Measurements from ENCODE around the gene TPM4.
"Not testable (repeated sequence)": the region's sequence is repeated elsewhere in the genome, so short reads cannot be mapped to it uniquely, and the experiment has no call there.

TPM4 gene

DNA sequence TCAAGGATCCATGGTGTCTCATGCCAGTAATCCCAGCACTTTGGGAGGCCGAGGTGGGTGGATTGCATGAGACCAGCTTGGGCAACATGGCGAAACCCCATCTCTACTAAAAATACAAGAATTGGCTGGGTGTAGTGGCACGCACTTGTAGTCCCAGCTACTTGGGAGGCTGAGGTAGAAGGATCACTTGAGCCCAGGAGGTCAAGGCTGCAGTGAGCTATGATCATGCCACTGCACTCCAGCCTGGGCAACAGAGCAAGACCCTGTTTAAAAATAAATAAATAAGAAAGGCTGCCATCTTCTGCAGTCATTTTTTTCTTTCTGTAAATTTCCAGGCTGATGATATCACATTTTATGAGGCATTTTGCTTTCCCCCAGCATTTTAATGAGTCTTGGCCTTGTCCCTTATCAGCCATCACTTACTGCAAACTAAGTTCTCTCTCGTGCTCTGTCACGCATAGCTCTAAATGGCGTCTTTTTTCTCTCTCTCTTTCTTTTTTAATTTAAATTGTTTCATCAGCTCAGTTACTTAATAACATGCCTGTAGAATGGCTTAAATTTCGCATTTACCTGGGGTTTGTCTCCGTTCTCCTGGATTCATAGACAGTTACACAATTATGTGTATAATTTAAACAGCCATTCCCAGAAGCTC is 23.1 kb downstream of the TPM4 start:
- not testable (repeated sequence) for DNase-seq

DNA sequence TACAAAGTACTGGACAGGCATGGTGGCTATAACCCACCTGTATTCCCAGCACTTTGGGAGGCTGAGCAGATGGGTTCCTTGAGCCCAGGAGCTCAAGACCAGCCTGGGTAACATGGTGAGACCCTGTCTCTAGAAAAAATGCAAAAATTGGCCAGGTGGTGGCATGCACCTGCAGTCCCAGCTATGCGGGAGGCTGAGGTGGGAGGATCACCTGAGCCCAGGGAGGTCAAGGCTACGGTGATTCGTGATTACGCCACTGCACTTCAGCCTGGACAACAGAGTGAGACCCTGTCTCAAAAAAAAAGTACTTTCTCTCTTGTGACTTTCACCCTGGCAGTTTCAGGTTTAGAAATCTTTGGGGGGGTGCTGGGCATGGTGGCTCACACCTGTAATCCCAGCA is 24.2 kb downstream of the TPM4 start:
- no peak for DNase-seq

DNA sequence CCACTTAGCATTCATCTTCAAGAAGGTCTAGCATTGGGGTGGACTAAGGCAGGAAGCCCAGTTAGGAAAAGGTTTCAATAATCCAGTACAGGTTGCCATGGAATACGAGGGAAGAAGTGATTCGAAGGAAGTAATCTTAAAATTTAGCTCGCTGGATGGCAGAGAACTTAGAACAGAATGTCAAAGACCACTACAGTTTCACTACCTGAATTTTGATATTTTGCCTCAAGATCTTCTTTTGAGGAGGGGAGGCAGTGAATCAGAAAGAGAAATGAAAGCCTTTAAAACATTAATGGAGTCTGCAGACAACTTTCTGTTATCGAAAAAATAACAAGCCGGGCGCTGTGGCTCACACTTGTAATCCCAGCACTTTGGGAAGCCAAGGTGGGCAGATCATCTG is 28.4 kb downstream of the TPM4 start:
- no peak for DNase-seq

DNA sequence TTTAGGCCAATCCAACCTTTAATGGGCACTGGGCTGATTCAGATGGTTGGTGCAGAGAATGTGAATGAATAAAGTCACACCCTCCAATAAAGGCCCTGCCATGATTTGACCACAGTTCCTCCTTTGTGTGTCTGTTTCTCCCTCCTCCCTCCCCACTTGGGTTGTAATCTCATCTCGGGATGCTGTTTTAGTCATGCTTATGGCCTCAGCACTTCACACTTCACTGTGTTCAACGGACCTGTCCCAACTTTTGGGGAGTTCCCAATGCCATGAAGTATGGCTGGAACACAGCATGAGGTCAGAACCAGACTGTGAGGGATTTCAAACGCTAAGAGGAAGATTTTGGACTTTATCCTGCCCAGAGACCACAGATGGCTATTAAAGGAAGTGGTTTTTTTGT is 29.8 kb downstream of the TPM4 start:
- no peak for DNase-seq

DNA sequence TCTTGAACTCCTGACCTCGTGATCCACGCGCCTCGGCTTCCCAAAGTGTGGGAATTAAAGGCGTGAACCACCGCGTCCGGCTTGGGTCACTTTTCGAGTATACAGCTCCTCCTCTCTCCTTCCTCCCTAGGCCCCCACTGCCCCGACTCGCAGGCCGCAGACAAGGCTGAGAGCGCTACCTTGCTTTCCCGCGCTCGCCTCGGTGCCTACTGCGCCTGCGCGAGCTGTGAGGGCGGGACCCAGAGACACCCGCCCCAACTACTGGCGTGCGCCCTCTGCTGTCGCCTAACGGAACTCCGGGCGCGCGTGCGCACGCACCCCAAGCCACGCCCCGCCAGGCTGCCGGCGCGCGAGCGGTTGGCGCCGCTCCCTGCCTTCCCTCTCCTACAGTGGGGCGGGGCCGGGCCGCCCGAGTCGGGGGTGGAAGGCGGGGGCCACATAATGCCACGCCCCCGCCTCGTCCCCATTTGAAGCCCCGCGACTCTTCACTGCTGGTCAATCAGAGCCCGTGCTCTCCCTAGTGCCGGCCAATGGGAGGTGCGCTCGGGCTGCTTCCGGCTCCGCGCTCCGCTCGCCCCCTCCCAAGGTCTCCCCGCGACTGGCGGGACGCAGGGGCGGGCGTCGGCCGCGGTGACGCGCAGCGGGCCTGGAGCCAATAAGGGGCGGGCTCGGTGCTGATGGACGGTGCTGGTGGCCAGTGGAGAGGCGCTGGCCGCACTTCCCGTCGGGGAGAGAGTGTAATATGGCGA is 35.0 kb downstream of the TPM4 start, which contains the start of gene RAB8A:
Gene RAB8A, plus strand, starts transcription at position 730 of the 749 bp plus-strand sequence. Its CDS starts 13 bp downstream, at position 743.
- peak; percentile 96 to 100 (median 98) for DNase-seq

DNA sequence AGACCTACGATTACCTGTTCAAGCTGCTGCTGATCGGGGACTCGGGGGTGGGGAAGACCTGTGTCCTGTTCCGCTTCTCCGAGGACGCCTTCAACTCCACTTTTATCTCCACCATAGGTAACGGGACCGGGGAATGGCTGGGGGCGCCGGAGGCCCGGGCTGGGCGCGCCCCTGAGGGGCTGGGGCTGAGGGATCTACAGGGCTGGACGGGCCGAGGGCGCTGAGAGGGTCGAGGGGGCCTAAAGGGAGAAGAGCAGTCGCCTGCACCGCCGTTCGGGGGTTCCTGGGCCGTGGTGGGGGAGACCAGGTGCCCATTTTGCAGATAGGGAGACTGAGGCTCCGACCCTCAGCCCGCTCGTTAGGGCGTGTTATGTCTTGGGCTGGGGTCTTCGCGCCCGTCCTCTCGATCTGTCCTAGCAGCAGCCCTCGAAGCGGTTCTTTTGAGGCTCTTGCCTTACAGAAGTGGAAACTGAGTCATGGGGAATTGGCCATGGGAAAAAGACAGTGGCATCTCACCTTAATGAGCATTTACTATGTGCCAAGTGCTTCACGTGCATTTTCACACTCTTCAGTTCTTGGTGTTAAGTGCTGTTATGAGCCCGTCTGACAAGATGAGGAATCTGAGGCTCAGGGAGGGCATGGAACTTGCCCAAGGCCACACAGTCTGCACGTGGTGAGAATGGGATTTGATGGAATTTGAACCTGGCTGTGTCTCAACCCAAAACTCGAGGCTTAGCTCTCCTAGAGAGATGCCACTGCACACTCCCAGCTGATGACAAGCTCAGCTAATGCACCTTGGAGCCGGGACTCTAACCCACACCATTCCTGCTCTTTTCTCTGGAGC is 35.8 kb downstream of the TPM4 start:
- DNase-seq: no peak

DNA sequence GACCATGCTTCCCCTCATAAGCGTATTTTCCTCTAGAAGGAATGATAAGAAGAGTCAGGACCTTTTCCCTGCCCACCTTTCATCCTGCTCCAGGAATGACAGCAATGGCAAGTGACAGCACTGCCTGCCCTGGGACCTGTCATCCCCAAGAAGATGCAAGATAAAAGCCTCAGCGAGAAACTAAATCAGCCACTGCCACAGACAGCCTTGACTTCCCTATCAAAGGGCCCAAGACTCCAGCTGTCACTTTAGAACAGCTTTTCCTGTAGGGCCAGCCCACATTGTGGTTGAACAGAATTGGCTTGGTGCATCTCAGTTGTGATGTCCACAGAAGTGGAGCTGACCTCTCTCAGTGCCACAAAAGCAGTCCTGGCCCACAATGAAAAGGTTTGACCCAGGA is 36.5 kb downstream of the TPM4 start:
- no peak for DNase-seq

DNA sequence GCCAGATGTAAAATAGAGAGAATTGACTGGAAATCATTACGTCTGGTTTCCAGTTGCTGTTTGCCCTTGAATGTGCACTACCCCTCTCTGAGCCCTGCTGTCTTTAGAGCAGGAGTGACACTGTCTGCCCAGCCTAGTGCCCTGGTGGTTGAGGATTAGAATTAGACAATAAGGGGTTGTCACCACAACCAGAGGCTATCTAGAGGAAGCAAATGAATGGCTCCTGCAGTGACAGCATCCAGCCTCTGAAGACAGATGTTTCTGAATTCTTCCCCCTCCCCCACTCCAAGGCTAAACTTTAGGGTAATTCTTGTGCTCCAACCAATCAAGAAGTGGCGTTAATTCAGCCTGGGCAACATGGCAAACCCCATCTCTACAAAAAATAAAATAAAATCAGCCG is 37.4 kb downstream of the TPM4 start:
- peak in 1 of 5 donors; percentile 29 for DNase-seq

DNA sequence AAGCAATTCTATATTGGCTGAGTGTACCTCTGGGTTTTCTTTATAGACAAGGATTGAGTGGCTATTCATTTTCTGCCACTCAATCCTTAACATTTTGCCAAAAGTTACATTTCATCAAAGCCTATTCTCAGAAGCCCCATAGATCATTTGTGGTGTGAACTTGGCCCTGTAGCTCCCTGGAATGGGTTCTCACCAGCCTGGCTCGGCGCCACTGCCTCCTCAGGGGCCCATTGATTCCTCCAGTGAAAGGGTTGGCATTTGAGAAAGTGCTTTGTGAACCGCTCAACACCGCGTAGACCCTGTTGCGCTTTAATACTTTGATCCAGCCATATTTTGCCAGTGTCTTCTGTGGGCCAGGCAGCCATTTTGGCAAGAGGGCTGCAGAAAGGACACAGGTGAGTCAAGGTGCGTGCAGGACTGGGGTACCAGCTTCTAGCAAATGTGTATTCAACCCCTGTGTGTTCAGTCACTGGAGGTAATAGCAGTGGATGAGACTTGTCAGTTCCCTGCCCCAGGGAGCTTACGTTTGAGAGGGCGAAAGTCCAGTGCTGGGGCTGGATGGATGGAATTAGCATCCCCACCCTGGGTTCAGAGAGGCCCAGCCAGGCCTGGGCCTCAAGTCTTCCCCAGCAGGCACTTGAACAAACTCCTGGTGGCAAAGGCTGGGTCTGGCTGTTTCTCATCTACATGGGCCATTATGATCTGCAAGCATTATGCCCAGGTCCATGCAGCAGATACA is 39.2 kb downstream of the TPM4 start:
- DNase-seq: no peak

DNA sequence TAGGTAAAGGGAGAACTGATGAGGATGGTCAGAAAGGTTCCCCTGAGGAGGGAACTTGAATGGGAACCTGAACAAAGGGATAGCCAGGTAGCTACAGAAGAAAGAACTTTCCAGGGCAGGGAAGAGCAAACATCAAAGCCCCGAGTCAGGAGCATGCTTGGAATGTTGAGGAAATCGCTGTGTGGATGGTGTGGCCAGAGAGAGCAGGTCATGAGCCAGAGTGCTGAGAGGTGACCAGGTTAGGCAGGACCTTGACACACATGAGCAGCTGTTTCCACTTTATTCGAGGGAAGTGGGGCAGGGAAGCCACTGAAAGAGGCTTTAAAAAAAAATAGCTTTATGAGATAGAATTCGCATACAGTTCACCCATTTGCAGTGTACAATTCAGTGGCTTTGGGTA is 39.8 kb downstream of the TPM4 start:
- no peak for DNase-seq

DNA sequence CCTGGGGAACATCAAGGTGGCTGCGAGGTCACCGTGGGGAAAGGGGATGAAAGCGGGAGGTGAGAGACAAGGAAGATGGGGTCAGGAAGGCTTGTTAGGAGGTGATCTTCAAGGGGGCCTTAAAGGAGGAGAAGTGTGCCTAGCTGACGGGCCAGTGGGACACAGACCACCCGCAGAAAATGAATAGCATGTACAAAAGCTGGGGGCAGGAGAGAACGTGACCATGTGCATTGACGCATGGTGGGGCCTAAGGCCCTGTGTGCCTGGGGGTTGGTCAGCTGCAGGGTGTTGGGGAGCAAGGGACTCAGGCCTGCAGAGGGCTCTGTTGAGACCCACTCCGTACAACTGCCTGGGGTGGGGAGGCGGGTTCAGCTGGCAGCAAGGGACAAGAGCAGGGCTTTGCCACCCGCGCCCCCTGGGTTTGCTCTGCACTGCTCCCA is 41.3 kb downstream of the TPM4 start:
- no peak for DNase-seq

DNA sequence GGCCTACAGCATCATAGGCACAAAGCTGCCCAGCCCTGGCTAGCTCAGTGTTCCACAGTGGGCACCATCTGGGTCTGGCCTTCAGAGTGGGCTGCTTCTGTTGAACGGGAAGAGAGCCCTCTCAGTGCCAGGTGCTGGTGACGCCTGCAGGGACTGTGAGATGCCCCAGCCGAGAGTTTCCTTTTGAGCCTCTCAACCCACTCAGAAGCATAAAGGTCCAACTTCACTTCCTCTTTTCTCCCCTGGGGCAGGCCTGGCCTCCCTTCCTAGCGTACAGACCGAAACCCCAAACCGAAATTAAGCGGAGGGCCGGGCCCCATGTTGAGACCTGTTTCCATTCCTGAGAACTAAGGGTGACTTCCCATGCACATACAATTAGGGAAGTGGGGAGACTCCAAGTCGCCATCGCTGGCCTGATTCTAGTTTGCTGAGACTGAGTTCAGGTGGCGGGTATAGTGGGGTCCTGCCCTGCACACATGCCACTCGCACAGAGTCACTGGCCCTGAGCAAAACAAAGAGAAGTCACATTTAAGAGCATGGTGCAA is 42.3 kb downstream of the TPM4 start:
- DNase-seq: peak in 1 of 5 donors; percentile 78

DNA sequence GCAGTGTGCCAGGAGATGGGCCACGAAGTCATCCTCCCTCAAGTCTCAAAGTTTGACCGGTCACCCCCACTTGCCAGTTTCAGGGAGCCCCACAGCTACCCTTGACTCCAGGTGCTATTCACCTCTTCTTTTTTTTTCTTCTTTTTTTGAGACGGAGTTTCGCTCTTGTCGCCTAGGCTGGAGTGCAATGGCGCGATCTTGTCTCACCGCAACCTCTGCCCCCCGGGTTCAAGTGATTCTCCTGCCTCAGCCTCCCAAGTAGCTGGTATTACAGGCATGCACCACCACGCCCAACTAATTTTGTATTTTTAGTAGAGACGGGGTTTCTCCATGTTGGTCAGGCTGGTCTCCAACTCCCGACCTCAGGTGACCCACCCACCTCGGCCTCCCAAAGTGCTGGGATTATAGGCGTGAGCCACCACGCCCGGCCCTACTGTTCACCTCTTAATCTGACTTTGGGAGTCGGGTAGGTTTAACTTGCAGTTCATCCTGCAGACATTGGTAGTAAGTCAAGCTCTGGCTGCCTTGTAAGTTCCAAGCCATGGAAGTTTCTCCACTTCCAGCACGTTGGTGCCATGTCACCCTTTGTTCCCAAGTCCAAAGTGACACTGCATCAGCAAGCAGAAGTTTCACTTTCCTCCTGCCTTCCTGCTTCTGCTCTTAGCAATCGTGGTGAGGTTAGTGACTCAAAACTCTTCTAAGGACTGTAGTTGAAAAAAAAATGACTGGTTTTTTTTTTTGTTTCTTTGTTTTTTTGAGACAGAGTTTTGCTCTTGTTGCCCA is 43.0 kb downstream of the TPM4 start:
- DNase-seq: peak in 1 of 5 donors; percentile 86

DNA sequence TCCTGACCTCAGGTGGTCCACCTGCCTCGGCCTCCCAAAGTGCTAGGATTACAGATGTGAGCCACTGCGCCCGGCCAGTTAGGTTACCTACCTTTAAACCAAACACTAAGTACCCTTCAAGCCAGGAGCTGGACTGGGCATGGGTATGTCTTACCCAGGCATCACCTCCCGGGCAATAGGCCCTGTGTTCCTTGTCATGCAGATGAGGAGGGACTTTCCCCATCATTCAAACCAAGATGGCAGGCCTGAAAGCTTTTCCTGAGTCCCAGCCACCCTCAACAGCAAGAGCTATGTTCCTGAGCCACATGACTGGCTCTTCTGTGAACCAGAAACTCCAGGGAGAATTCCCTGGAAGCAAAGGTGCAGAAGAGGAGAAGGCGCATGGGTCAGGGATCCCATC is 44.8 kb downstream of the TPM4 start:
- DNase-seq: no peak

DNA sequence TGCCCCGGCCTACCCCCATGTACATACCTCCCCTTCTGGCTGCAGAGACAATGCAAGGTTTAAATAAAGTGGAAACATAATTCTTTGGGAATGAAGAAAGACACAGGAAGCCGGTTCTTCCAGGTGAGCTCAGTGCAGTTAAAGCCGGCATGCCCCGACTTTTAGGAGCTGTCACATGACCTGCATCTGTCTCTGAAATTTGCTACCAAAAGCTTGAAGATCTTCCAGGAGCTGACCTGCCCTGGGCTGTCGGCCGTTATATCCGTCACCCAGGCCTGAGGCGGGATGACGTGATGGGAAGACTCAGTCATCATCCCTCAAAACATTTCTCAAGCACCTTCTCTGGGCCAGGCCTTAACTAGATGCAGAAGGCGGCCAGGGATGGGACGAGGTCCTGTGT is 45.7 kb downstream of the TPM4 start:
- no peak for DNase-seq

DNA sequence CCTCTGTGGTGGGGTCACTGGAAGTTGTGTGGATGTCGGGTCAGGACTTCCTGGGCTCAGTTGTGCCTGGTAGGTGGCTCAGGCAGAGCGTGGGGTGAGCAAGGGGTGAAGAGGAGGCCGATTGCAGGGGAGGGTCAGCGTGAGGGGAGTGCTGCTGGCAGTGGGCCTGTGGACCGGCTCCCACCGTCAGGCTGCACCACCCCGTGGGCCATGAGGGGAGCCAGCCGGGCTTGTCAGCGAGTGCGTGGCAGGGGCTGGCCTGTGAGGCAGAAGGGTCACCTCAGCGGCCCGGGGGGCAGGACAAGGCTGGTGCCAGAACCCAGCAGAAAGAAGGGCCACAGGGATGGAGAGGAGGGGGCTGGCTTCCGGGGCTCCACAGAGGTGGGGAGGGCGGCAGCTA is 48.7 kb downstream of the TPM4 start:
- DNase-seq: no peak

DNA sequence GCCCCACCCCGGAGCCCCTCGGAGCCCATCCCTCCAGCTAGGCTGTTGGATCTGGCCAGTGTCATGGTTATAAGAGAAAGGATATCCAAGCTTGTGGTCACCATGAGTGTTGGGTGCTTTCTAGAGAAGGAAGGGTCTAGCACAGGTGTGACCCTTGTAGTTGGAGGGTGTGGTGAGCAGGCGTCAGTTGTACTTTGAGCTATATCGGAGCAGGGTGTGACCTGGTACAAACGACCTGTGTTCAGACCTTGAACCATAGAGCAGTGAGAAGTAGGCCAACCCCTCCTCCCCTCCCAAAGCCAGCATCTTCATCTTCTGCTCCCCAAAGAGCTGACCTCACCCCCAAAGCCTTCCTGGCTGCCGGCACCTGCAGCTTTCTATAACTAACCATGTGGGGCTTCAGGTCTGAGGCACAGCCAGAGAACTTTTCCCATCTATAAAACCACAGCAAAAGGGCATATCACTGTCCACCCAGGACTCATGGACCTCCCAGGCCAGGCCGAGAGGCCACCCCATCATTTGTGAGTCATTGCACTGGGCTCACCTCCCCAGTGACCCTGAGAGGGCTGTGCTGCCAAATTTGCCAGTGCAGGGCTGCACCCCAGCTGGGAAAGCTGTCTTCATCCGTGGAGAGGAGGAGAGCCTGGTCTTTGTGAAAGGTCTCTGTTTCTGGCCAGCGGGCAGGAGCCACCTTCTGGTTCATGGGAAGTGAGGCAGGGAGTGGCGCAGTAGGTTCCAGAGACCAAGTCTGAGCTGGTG is 49.6 kb downstream of the TPM4 start:
- DNase-seq: no peak

DNA sequence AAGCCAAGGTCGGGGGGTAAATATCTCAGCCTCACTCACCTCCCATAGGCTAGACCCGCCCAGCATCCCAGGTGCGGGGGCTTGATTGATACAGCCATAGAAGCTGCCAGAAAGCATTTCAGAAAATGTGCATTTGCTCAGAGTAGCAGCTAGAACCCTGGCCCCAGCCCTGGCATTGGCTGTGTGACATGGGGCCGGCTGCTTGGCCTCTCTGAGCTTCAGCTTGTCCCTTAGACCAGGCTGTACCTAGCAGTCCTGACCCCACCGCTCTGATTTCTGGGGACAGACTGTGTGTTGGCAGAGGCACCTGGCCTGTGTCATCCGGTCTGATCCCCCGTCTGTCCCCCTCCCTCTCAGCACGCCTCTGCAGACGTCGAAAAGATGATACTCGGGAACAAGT is 50.8 kb downstream of the TPM4 start:
- no peak for DNase-seq

DNA sequence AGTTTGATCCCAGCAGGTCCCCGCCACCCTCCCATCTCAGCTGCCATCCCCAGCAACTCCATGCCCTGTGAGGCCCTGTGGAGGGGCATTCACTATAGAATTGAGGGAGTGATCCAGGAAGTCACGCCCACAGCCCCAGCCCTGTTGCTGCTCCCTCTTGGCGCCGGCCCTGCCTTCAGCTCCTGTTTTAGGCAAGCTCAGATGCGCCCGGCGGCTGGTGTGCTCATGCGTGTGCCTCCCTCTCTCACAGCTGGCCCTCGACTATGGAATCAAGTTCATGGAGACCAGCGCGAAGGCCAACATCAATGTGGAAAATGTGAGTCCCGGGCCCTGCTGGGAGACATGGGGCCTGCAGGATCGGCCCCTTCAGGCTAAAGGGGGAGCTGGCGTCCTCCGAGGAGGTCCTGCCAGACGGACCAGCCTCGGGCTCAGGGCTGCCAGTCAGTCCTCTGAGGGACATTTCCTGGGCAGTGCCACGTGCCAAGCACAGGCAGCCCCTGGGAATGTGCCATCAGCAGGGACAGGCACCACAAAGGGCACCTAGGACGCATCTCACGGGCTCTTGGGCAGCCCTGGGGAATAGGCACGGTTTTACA is 51.6 kb downstream of the TPM4 start:
- DNase-seq: no peak

DNA sequence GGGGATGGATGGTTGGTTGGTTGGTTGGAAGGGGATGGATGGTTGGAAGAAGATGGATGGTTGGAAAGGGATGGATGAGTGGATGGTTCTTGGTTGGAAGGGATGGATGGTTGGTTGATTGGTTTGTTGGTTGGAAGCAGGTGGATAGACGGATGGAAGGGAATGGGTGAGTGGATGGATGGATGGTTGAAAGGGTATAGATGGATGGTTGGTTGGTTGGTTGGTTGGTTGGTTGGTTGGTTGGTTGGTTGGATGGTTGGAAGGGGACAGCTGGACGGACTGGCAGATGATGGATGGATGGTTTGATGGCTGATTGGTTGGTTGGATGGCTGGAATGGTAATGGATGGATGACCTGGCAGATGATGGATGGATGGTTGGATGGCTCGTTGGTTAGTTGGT is 55.4 kb downstream of the TPM4 start:
- DNase-seq: no peak
